ENCODE results near the gene FOXO3. TPM values are rescaled to one million over a fixed set of nuclear protein-coding genes. Genes with fewer than 3 reads are reported as not detected.
A peak's percentile ranks its signal among the peaks of the same experiment; 100 is the strongest.
"Not testable (repeated sequence)": the region's sequence is repeated elsewhere in the genome, so short reads cannot be mapped to it uniquely, and the experiment has no call there.

The FOXO3 gene
- total RNA-seq, 1 donor from 2014 or later: 60.3 TPM

DNA sequence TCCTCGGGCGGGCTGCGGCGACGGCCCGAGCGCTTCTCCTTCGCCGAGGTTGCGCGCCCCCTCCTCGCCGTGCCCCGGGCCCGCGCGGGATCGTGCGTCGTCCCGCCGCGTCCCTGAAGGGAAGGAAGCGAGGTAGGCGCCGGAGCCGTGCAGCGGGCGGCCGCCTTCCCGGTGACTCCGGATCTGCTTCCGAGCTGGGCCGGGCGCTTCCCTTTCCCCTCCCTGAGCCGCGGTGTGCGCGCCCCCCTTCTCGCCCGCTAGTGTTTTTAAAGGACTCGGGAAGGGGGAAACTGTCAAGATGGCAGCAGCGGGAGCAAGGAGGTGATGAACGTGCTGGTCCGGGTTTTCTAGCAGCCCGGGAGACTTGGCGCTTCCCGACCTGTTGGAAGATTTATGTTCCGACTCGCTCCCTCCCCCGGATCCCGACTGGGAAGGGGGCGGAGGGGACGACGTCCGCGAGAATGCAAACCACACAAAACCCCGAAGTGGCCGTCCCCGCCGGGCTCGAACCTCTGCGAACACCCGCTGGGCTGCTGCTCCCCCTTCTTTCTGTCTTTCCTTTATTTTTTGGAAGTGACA is 744 bp upstream of the FOXO3 start:
- Mint-ChIP-seq H3K36me3 (ENCODE audit: unreplicated experiment) (no peaks in the 10 kb centered on the region), H3K4me1 (ENCODE audit: unreplicated experiment) (peaks cover 38% of the 10 kb centered on the region), H3K9me3 (ENCODE audit: unreplicated experiment) (no peaks in the 10 kb centered on the region), H3K4me3 (ENCODE audit: unreplicated experiment) (peak overlapping the region; percentile 84), H3K27ac (ENCODE audit: unreplicated experiment) (peak overlapping the region; percentile 87), H3K27me3 (ENCODE audit: unreplicated experiment) (no peaks in the 10 kb centered on the region)
- peak; percentile 86 for DNase-seq (ENCODE audit: extremely low spot score, unreplicated experiment)
- TF ChIP-seq, protein P1, sequence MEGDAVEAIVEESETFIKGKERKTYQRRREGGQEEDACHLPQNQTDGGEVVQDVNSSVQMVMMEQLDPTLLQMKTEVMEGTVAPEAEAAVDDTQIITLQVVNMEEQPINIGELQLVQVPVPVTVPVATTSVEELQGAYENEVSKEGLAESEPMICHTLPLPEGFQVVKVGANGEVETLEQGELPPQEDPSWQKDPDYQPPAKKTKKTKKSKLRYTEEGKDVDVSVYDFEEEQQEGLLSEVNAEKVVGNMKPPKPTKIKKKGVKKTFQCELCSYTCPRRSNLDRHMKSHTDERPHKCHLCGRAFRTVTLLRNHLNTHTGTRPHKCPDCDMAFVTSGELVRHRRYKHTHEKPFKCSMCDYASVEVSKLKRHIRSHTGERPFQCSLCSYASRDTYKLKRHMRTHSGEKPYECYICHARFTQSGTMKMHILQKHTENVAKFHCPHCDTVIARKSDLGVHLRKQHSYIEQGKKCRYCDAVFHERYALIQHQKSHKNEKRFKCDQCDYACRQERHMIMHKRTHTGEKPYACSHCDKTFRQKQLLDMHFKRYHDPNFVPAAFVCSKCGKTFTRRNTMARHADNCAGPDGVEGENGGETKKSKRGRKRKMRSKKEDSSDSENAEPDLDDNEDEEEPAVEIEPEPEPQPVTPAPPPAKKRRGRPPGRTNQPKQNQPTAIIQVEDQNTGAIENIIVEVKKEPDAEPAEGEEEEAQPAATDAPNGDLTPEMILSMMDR (IDR thresholded peaks at IDR 0.05): no peak

DNA sequence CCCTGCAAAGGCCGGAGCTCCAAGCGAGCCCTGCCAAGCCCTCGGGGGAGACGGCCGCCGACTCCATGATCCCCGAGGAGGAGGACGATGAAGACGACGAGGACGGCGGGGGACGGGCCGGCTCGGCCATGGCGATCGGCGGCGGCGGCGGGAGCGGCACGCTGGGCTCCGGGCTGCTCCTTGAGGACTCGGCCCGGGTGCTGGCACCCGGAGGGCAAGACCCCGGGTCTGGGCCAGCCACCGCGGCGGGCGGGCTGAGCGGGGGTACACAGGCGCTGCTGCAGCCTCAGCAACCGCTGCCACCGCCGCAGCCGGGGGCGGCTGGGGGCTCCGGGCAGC is 561 bp downstream of the FOXO3 start:
- H3K27me3 Mint-ChIP-seq (ENCODE audit: unreplicated experiment); H3K9me3 Mint-ChIP-seq (ENCODE audit: unreplicated experiment); H3K27ac Mint-ChIP-seq (ENCODE audit: unreplicated experiment); H3K36me3 Mint-ChIP-seq (ENCODE audit: unreplicated experiment); DNase-seq (ENCODE audit: extremely low spot score, unreplicated experiment): not testable (repeated sequence)
- H3K4me1 Mint-ChIP-seq (ENCODE audit: unreplicated experiment): peaks cover 51% of the 10 kb centered on the region
- H3K4me3 Mint-ChIP-seq (ENCODE audit: unreplicated experiment): peak overlapping the region; percentile 94

DNA sequence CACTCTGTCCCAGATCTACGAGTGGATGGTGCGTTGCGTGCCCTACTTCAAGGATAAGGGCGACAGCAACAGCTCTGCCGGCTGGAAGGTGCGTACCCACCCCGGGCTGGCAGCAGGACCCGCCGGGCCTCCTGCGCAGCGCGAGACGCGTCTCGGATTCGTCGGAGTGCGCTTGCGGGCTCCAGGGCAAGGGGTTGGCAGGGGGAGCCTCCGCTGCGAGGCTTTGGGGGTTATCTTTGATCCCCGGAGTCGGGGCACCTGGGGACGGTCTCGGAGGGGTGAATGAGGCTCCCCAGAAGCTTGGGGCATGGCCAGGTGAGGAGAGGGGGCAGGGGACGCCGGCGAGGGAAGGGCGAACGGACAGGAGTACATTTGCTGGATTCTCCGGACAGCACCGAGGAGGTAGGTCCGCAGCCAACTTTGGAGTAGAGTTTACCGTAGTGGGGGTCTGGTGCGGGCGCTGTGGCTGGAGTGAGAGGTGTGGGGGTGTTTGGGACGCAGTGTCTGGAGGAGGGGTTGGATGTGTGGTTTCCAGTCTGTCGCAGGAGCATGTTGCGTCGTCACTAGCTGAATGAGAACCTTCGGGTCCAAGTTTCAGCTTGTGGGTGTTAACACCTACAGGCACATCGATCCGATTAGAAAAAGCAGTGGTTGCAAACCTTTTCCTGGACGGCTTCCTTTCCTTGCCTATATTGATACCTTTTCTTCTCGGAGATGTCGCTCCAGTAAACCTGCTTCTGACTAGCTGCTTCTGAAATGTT is 1.2 kb downstream of the FOXO3 start:
- peaks cover 52% of the 10 kb centered on the region for H3K4me1 Mint-ChIP-seq (ENCODE audit: unreplicated experiment)
- TF ChIP-seq, protein P1 (IDR thresholded peaks at IDR 0.05): no peak
- no peaks in the 10 kb centered on the region for H3K36me3 Mint-ChIP-seq (ENCODE audit: unreplicated experiment)
- DNase-seq (ENCODE audit: extremely low spot score, unreplicated experiment): no peak
- peak overlapping the region; percentile 93 for H3K27ac Mint-ChIP-seq (ENCODE audit: unreplicated experiment)
- H3K9me3 Mint-ChIP-seq (ENCODE audit: unreplicated experiment): no peaks in the 10 kb centered on the region
- H3K4me3 Mint-ChIP-seq (ENCODE audit: unreplicated experiment): peak overlapping the region; percentile 94
- H3K27me3 Mint-ChIP-seq (ENCODE audit: unreplicated experiment): no peaks in the 10 kb centered on the region

DNA sequence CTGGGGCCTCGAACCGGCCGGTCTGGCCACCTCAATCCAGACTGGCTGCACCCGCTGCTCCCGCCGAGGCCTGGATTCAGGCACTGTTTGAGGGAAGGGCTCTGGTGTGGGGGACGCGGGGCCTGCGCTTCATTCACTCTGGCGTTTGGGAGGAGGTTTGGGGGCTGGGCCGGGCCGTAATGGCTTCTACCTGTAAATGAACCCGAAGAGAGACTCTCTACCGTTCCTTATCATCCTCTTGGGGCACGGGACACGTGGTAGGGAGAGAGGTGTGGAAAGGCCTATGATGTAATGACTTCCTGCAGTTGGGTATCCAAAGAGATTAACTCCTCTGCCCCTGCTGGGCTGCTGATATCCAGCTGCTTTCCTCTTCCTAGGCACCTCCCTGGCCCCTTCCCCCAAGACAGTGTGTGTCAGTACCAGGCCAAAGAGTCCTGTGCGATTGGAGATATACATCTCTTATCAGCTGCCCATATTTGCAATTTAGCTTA is 1.8 kb downstream of the FOXO3 start:
- H3K4me1 Mint-ChIP-seq (ENCODE audit: unreplicated experiment): peaks cover 49% of the 10 kb centered on the region
- no peak for DNase-seq (ENCODE audit: extremely low spot score, unreplicated experiment)
- no peaks in the 10 kb centered on the region for H3K27me3 Mint-ChIP-seq (ENCODE audit: unreplicated experiment)
- peak overlapping the region; percentile 94 for H3K4me3 Mint-ChIP-seq (ENCODE audit: unreplicated experiment)
- H3K9me3 Mint-ChIP-seq (ENCODE audit: unreplicated experiment): no peaks in the 10 kb centered on the region
- H3K27ac Mint-ChIP-seq (ENCODE audit: unreplicated experiment): peak overlapping the region; percentile 93
- TF ChIP-seq, protein P1 (IDR thresholded peaks at IDR 0.05): no peak
- H3K36me3 Mint-ChIP-seq (ENCODE audit: unreplicated experiment): no peaks in the 10 kb centered on the region

DNA sequence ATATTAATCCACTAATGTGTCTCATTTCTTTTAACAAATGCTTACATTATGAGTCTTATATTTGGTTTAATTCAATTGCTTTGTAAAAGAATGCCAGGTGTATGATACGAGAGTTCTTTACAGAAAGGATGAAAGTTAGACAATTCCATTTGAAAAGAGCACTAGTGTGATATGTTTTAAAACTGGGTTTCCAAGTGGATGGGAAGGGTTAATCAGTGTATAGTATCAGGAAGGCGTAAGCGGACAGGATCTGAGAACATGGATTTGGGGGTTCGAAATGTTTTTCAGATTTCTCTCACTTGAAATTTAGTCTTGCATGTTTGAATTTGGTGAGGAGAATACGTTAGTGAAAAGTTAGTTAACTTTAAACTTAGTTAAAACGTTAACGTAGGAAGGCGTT is 2.6 kb downstream of the FOXO3 start:
- H3K27ac Mint-ChIP-seq (ENCODE audit: unreplicated experiment): peak overlapping the region; percentile 93
- TF ChIP-seq, protein P1 (IDR thresholded peaks at IDR 0.05): no peak
- H3K27me3 Mint-ChIP-seq (ENCODE audit: unreplicated experiment): no peaks in the 10 kb centered on the region
- peak overlapping the region; percentile 94 for H3K4me3 Mint-ChIP-seq (ENCODE audit: unreplicated experiment)
- peaks cover 51% of the 10 kb centered on the region for H3K4me1 Mint-ChIP-seq (ENCODE audit: unreplicated experiment)
- DNase-seq (ENCODE audit: extremely low spot score, unreplicated experiment): no peak
- peaks cover 4% of the 10 kb centered on the region for H3K36me3 Mint-ChIP-seq (ENCODE audit: unreplicated experiment)
- no peaks in the 10 kb centered on the region for H3K9me3 Mint-ChIP-seq (ENCODE audit: unreplicated experiment)

All from osteocyte (in vitro differentiated cells).